Panc1 (cell line): ENCODE measurements around the gene SLC25A34. TPM values are rescaled to one million over a fixed set of nuclear protein-coding genes. Genes with fewer than 3 reads are reported as not detected.

ENCODE experiments used
- ATAC-seq: fragments of 200-7000 bp; cut with Tn5 transposase; 2 replicates; pipeline ENCODE4 v1.9.1; 2020; ENCODE audit warnings: mild to moderate bottlenecking, moderate library complexity
- BruUV-seq: library from RNA; stranded (reverse); fragments of 400-500 nt; replicated peaks from 2 replicates; lab custom pipeline; 2021; lab: Mats Ljungman, UMichigan
- CTCF ChIA-PET: fragments of 300-600 bp; sonication (Branson Sonifier 250); formaldehyde crosslinking; loops from one replicate; lab custom pipeline; 2022; ENCODE audit warnings: antibody characterized with exemption; lab: Charles Lee
- POLR2A ChIA-PET: fragments of 300-600 bp; sonication (Branson Sonifier 250); formaldehyde crosslinking; loops from one replicate; lab custom pipeline; 2022; ENCODE audit warnings: antibody characterized with exemption; lab: Charles Lee
- DNase-seq: peaks from one replicate; pipeline ENCODE4 v3.0.0-alpha.2; 2010; ENCODE audit warnings: low read depth, low spot score
- H3K27ac ChIP-seq: 2 replicates; pipeline ENCODE4 v1.5.1; 2011; ENCODE audit warnings: mild to moderate bottlenecking, low read length, inconsistent platforms
- H3K27me3 ChIP-seq: fragments of 200-500 bp; sonication (Bioruptor generic); 2 replicates; pipeline ENCODE4 v1.6.0; 2014; ENCODE audit warnings: low read length, inconsistent platforms; ENCODE audit not compliant: control insufficient read depth, insufficient read depth
- H3K36me3 ChIP-seq: fragments of 200-500 bp; sonication (Bioruptor generic); 2 replicates; pipeline ENCODE4 v1.5.1; 2014; ENCODE audit warnings: inconsistent platforms, mild to moderate bottlenecking, low read length, moderate library complexity; ENCODE audit not compliant: control insufficient read depth, insufficient read depth
- H3K4me1 ChIP-seq: 2 replicates; pipeline ENCODE4 v1.5.1; 2011; ENCODE audit warnings: inconsistent platforms, mild to moderate bottlenecking, low read length, moderate library complexity; ENCODE audit not compliant: control insufficient read depth, insufficient read depth
- H3K4me3 ChIP-seq, 2 experiments: 2 replicates each; pipeline ENCODE4 v1.5.1; 2011 to 2012; ENCODE audit warnings: low read depth in 2 of 2, low read length in 2 of 2, mild to moderate bottlenecking in 2 of 2, inconsistent platforms in 1 of 2, moderate library complexity in 1 of 2
- H3K9me3 ChIP-seq: fragments of 200-500 bp; sonication (Bioruptor generic); 2 replicates; pipeline ENCODE4 v1.5.1; 2014; ENCODE audit warnings: low read depth, mild to moderate bottlenecking, inconsistent platforms, low read length, moderate library complexity; ENCODE audit not compliant: control insufficient read depth, insufficient read depth
- POLR2AphosphoS5 ChIP-seq: IDR thresholded peaks from 2 replicates; pipeline ENCODE4 v1.6.1; 2012; ENCODE audit warnings: mild to moderate bottlenecking, low read depth, low read length, moderate library complexity
- SIN3A ChIP-seq: IDR thresholded peaks from 2 replicates; pipeline ENCODE4 v1.6.1; 2012; ENCODE audit warnings: low read depth, mild to moderate bottlenecking, low read length, moderate library complexity, borderline replicate concordance; ENCODE audit not compliant: insufficient read depth
- TCF7L2 ChIP-seq: IDR thresholded peaks from 2 replicates; pipeline ENCODE4 v1.6.1; 2011; ENCODE audit warnings: mild to moderate bottlenecking, low read depth, low read length, inconsistent platforms
- in situ Hi-C: cut with HindIII; loops from 2 replicates; pipeline ENCODE4 v1.10.0; 2016; ENCODE audit warnings: low sequenced_read_pairs, low pct_unique_long_range_greater_than_20kb
- intact Hi-C: fragments of 100-400 bp; cut with micrococcal nuclease; formaldehyde crosslinking; loops from one replicate; pipeline ENCODE4 v1.10.0; 2022; ENCODE audit not compliant: unreplicated experiment
- total RNA-seq: library from RNA; stranded (reverse); gene quantifications from one replicate; pipeline ENCODE4 v1.2.1, GENCODE V29; 2021; ENCODE audit not compliant: unreplicated experiment
- TF ChIP-seq, protein P1 (sequence below), 2 experiments: IDR thresholded peaks; 2 replicates each; pipeline ENCODE4 v1.6.1; 2011 to 2012; ENCODE audit warnings: low read depth in 2 of 2, control low read depth in 1 of 2, low read length in 1 of 2, mild to moderate bottlenecking in 1 of 2, moderate library complexity in 1 of 2; ENCODE audit not compliant: insufficient read depth in 1 of 2
- TF ChIP-seq, protein P2 (sequence below): fragments of 450-650 bp; IDR thresholded peaks from 2 replicates; pipeline ENCODE4 v1.5.1; 2017; ENCODE audit warnings: mild to moderate bottlenecking

SLC25A34 gene
- total RNA-seq, 1 experiment from 2014 or later: 0.64 TPM

DNA sequence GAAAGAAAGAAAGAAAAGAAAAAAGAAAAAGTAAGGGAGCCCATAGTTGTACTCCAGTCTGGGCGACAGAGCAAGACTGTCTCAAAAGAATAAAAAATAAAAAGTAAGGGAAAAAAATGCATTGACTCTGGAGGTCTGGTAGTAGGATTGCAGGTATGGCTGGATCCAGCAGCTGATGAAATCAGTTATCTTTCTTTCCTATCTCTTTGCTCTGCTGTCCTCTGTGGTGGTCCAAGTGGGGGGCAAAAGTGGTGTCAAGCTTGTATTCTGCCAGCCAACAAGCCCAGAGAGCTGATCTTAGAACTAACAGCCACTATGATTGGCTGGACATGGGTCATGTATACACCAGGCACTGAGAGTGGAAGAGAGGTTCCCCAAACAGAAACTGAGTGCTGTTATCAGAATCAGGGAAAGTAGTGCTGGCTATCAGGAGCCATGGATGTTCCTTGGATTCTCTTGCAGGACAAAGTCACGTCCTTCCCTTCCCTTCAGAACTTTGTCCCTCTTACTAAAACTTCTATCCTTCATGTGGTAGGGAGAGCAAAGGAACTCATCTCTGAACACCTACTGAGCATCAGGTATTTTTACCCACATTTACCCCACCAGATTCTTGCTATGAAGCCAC, 19.1 kb downstream of the SLC25A34 start:
- BruUV-seq: no TSS peak
- Histone ChIP-seq H3K4me1 (peaks cover 25% of the 10 kb centered on the region), H3K9me3 (no peaks in the 10 kb centered on the region), H3K27ac (no peak overlapping the region), H3K4me3 (no peak overlapping the region), H3K27me3 (no peaks in the 10 kb centered on the region), H3K36me3 (no peaks in the 10 kb centered on the region)
- intact Hi-C loops (no loop called here), in situ Hi-C loops (no loop called here)
- CTCF ChIA-PET: interaction anchor here (0.7 kb wide), 1 partner anchor 61 kb away, joined by 3 read pairs; no protein-coding TSS in a partner anchor
- POLR2A ChIA-PET: interaction anchor here (0.6 kb wide), 1 partner anchor 109 kb away, joined by 3 read pairs; no protein-coding TSS in a partner anchor
- DNase-seq: no peak
- no peak for ATAC-seq
- TF ChIP-seq SIN3A: no peak
- TF ChIP-seq POLR2AphosphoS5: no peak
- TF ChIP-seq, protein P1, sequence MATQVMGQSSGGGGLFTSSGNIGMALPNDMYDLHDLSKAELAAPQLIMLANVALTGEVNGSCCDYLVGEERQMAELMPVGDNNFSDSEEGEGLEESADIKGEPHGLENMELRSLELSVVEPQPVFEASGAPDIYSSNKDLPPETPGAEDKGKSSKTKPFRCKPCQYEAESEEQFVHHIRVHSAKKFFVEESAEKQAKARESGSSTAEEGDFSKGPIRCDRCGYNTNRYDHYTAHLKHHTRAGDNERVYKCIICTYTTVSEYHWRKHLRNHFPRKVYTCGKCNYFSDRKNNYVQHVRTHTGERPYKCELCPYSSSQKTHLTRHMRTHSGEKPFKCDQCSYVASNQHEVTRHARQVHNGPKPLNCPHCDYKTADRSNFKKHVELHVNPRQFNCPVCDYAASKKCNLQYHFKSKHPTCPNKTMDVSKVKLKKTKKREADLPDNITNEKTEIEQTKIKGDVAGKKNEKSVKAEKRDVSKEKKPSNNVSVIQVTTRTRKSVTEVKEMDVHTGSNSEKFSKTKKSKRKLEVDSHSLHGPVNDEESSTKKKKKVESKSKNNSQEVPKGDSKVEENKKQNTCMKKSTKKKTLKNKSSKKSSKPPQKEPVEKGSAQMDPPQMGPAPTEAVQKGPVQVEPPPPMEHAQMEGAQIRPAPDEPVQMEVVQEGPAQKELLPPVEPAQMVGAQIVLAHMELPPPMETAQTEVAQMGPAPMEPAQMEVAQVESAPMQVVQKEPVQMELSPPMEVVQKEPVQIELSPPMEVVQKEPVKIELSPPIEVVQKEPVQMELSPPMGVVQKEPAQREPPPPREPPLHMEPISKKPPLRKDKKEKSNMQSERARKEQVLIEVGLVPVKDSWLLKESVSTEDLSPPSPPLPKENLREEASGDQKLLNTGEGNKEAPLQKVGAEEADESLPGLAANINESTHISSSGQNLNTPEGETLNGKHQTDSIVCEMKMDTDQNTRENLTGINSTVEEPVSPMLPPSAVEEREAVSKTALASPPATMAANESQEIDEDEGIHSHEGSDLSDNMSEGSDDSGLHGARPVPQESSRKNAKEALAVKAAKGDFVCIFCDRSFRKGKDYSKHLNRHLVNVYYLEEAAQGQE (IDR thresholded peaks at IDR 0.05; ENCODE audit: insufficient read depth in 1 of 2, low read depth in 2 of 2, low read length in 1 of 2): no peak
- TF ChIP-seq, protein P2, sequence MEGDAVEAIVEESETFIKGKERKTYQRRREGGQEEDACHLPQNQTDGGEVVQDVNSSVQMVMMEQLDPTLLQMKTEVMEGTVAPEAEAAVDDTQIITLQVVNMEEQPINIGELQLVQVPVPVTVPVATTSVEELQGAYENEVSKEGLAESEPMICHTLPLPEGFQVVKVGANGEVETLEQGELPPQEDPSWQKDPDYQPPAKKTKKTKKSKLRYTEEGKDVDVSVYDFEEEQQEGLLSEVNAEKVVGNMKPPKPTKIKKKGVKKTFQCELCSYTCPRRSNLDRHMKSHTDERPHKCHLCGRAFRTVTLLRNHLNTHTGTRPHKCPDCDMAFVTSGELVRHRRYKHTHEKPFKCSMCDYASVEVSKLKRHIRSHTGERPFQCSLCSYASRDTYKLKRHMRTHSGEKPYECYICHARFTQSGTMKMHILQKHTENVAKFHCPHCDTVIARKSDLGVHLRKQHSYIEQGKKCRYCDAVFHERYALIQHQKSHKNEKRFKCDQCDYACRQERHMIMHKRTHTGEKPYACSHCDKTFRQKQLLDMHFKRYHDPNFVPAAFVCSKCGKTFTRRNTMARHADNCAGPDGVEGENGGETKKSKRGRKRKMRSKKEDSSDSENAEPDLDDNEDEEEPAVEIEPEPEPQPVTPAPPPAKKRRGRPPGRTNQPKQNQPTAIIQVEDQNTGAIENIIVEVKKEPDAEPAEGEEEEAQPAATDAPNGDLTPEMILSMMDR: no peak
- no peak for TF ChIP-seq TCF7L2

DNA sequence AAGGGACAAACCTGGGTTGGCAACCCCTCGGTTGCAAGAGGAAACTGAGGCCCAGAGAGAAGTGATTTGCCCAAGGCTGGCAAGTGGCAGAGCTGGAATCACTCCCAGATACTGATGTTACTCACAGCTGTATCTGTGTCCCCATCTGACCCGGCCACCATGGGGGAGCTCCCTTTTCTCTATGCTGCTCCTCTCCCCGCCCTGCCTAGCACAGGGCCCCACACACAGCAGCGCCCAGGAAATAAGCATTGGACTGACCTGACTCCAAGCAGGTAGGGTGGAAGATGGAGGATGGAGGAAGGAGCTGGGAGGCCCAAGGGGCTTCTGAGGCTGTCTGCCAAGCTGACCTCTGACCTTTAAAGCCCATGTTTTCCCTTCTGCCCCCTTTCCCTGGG, 19.6 kb downstream of the SLC25A34 start:
- DNase-seq (no peak), ATAC-seq (no peak)
- BruUV-seq: no TSS peak
- H3K36me3 ChIP-seq: no peaks in the 10 kb centered on the region
- in situ Hi-C loops: no loop called here
- POLR2A ChIA-PET: interaction anchor here (0.6 kb wide), 1 partner anchor 109 kb away, joined by 3 read pairs; no protein-coding TSS in a partner anchor
- no peaks in the 10 kb centered on the region for H3K27me3 ChIP-seq
- CTCF ChIA-PET: interaction anchor here (0.6 to 0.7 kb wide), 3 partner anchors 12 to 60 kb away, joined by 3 to 6 read pairs (median 4); no protein-coding TSS in a partner anchor
- intact Hi-C loops: no loop called here
- no peaks in the 10 kb centered on the region for H3K9me3 ChIP-seq
- H3K4me1 ChIP-seq: peaks cover 28% of the 10 kb centered on the region
- TF ChIP-seq, protein P1 (IDR thresholded peaks at IDR 0.05; ENCODE audit: insufficient read depth in 1 of 2, low read depth in 2 of 2, low read length in 1 of 2): no peak
- no peak for TF ChIP-seq POLR2AphosphoS5
- H3K27ac ChIP-seq: no peak overlapping the region
- no peak overlapping the region for H3K4me3 ChIP-seq
